HCT116 (cell line): Measurements from ENCODE around the gene PTPN1. TPM values are rescaled to one million over a fixed set of nuclear protein-coding genes. Genes with fewer than 3 reads are reported as not detected.
A peak's percentile ranks its signal among the peaks of the same experiment; 100 is the strongest.

Source experiments
- ATAC-seq: fragments of 200-7000 bp; cut with Tn5 transposase; 2 replicates; pipeline ENCODE4 v1.9.1; 2020; ENCODE audit warnings: mild to moderate bottlenecking, moderate library complexity
- BruUV-seq: library from RNA; stranded (reverse); fragments of 400-500 nt; replicated peaks from 2 replicates; lab custom pipeline; 2021; lab: Mats Ljungman, UMichigan
- CTCF ChIA-PET: fragments of 300-600 bp; sonication (Branson Sonifier 250); formaldehyde crosslinking; loops from one replicate; lab custom pipeline; 2021; ENCODE audit warnings: antibody characterized with exemption; lab: Charles Lee
- POLR2A ChIA-PET: fragments of 300-600, 350-600 bp; sonication (Branson Sonifier 250); formaldehyde crosslinking; loops from one replicate; lab custom pipeline; 2021; ENCODE audit warnings: antibody characterized with exemption; lab: Charles Lee
- RAD21 ChIA-PET, 2 experiments: fragments of 300-600 bp; sonication (Branson Sonifier 250); formaldehyde crosslinking; loops; one replicate each; lab custom pipeline; 2023; ENCODE audit warnings: low total read pairs in 2 of 2; ENCODE audit not compliant: uncharacterized antibody in 2 of 2, unreplicated experiment in 2 of 2, low non-redundant PET in 1 of 2; lab: Charles Lee
- DNase-seq: peaks from one replicate; pipeline ENCODE4 v3.0.0-alpha.2; 2010; ENCODE audit warnings: low read depth, low spot score
- H2AFZ ChIP-seq: fragments of 200-600 bp; shearing (Covaris generic), sonication (generic); 2 replicates; pipeline ENCODE4 v1.6.1; 2017; ENCODE audit warnings: low read depth, mixed run types, mixed read lengths, antibody characterized with exemption, low read length; ENCODE audit not compliant: poor library complexity, severe bottlenecking
- H3K27ac ChIP-seq: 2 replicates; pipeline ENCODE4 v1.5.1; 2012; ENCODE audit warnings: low read depth, low read length
- H3K27me3 ChIP-seq: fragments of 200-600 bp; sonication (generic); 2 replicates; pipeline ENCODE4 v1.6.1; 2016; ENCODE audit warnings: mixed run types, low read length, mixed read lengths; ENCODE audit not compliant: insufficient read depth
- H3K36me3 ChIP-seq, 2 experiments: fragments of 200-500 bp in 1 of 2; fragments of 200-600 bp in 1 of 2; sonication (Bioruptor generic) in 1 of 2; sonication (generic) in 1 of 2; 2 replicates each; pipeline versions ENCODE4 v1.5.1 to v1.6.1; 2014 to 2016; ENCODE audit warnings: low read length in 2 of 2, inconsistent platforms in 1 of 2, mixed read lengths in 1 of 2, mixed run types in 1 of 2; ENCODE audit not compliant: insufficient read depth in 2 of 2, control insufficient read depth in 1 of 2
- H3K4me1 ChIP-seq, 2 experiments: fragments of 200-600 bp in 1 of 2; sonication (generic) in 1 of 2; 2 replicates each; pipeline versions ENCODE4 v1.5.1 to v1.6.1; 2012 to 2017; ENCODE audit warnings: low read length in 2 of 2, inconsistent platforms in 1 of 2, mild to moderate bottlenecking in 1 of 2, mixed read lengths in 1 of 2, mixed run types in 1 of 2, moderate library complexity in 1 of 2; ENCODE audit not compliant: insufficient read depth in 2 of 2, control insufficient read depth in 1 of 2
- H3K4me2 ChIP-seq: fragments of 200-600 bp; sonication (generic); 2 replicates; pipeline ENCODE4 v1.6.1; 2017; ENCODE audit warnings: mixed run types, low read length, mixed read lengths
- H3K4me3 ChIP-seq, 2 experiments: fragments of 200-600 bp in 1 of 2; sonication (generic) in 1 of 2; replicated peaks in 1 of 2; 2 replicates each; pipeline ENCODE4 v1.5.1; 2011 to 2016; ENCODE audit warnings: low read length in 2 of 2, control low read depth in 1 of 2, low read depth in 1 of 2, mild to moderate bottlenecking in 1 of 2, mixed read lengths in 1 of 2, mixed run types in 1 of 2
- H3K79me2 ChIP-seq: fragments of 200-600 bp; sonication (generic); 2 replicates; pipeline ENCODE4 v1.6.1; 2017; ENCODE audit warnings: mild to moderate bottlenecking, mixed run types, low read length, moderate library complexity, mixed read lengths; ENCODE audit not compliant: insufficient read depth
- H3K9ac ChIP-seq: fragments of 200-600 bp; sonication (generic); 2 replicates; pipeline ENCODE4 v1.6.1; 2016; ENCODE audit warnings: low read length, mixed read lengths
- H3K9me2 ChIP-seq: fragments of 200-600 bp; sonication (generic), shearing (Covaris generic); 2 replicates; pipeline ENCODE4 v1.6.1; 2017; ENCODE audit warnings: mixed run types, mild to moderate bottlenecking, moderate library complexity; ENCODE audit not compliant: insufficient read depth
- H3K9me3 ChIP-seq, 2 experiments: fragments of 200-500 bp in 1 of 2; fragments of 200-600 bp in 1 of 2; sonication (Bioruptor generic) in 1 of 2; sonication (generic) in 1 of 2; 2 replicates each; pipeline ENCODE4 v1.6.1; 2014 to 2017; ENCODE audit warnings: low read length in 2 of 2, mixed read lengths in 2 of 2, inconsistent platforms in 1 of 2, low read depth in 1 of 2, mild to moderate bottlenecking in 1 of 2, mixed run types in 1 of 2, moderate library complexity in 1 of 2; ENCODE audit not compliant: control insufficient read depth in 1 of 2, insufficient read depth in 1 of 2
- H4K20me1 ChIP-seq: fragments of 200-600 bp; sonication (generic), shearing (Covaris generic); 2 replicates; pipeline ENCODE4 v1.6.1; 2017; ENCODE audit warnings: mixed run types, mild to moderate bottlenecking, moderate library complexity; ENCODE audit not compliant: insufficient read depth
- CBX3 ChIP-seq: IDR thresholded peaks from 2 replicates; pipeline ENCODE4 v1.6.1; 2012; ENCODE audit warnings: low read depth
- CEBPB ChIP-seq: IDR thresholded peaks from 2 replicates; pipeline ENCODE4 v1.6.1; 2012; ENCODE audit warnings: low read depth
- ELF1 ChIP-seq: IDR thresholded peaks from 2 replicates; pipeline ENCODE4 v1.6.1; 2012; ENCODE audit warnings: low read depth, borderline replicate concordance
- EZH2phosphoT487 ChIP-seq: fragments of 200-600 bp; IDR thresholded peaks from 2 replicates; pipeline ENCODE4 v1.6.1; 2018; ENCODE audit warnings: antibody characterized with exemption, borderline replicate concordance
- JUND ChIP-seq: IDR thresholded peaks from 2 replicates; pipeline ENCODE4 v1.6.1; 2012
- POLR2AphosphoS5 ChIP-seq: IDR thresholded peaks from 2 replicates; pipeline ENCODE4 v1.6.1; 2011; ENCODE audit warnings: mild to moderate bottlenecking, low read depth, low read length, moderate library complexity
- RAD21 ChIP-seq: IDR thresholded peaks from 2 replicates; pipeline ENCODE4 v1.6.1; 2012; ENCODE audit warnings: low read depth, mild to moderate bottlenecking
- intact Hi-C: fragments of 100-400 bp; cut with micrococcal nuclease; formaldehyde crosslinking; loops from 2 replicates; pipeline ENCODE4 v1.10.0; 2022
- total RNA-seq: library from RNA; stranded (reverse); gene quantifications from one replicate; pipeline ENCODE4 v1.2.1, GENCODE V29; 2021; ENCODE audit not compliant: unreplicated experiment
- TF ChIP-seq, protein P1 (sequence below), 3 experiments: fragments of 200-600 bp in 1 of 3; sonication (generic) in 1 of 3; IDR thresholded peaks in 2 of 3; conservative IDR thresholded peaks in 1 of 3; 2 replicates each; pipeline ENCODE4 v1.5.1; 2012 to 2017; ENCODE audit warnings: low read depth in 2 of 3, low read length in 2 of 3, antibody characterized with exemption in 1 of 3, borderline replicate concordance in 1 of 3, control low read depth in 1 of 3, mild to moderate bottlenecking in 1 of 3, mixed read lengths in 1 of 3, mixed run types in 1 of 3, moderate library complexity in 1 of 3; ENCODE audit not compliant: insufficient read depth in 1 of 3

Gene PTPN1
- total RNA-seq, 1 experiment from 2014 or later, result 47.5 TPM

- no TSS peak for BruUV-seq
- Histone ChIP-seq H3K4me3 (no peak overlapping the region), H3K9ac (no peak overlapping the region), H3K9me3 (no peaks in the 10 kb centered on the region), H3K27ac (peak overlapping the region; percentile 18; the same call in 1 of the 2 replicates), H3K36me3 (no peaks in the 10 kb centered on the region), H4K20me1 (no peaks in the 10 kb centered on the region), H3K4me1 (peaks cover 0 to 8% of the 10 kb centered on the region in 2 experiments; a peak in 1 of 4 replicates), H3K79me2 (no peaks in the 10 kb centered on the region), H3K27me3 (no peaks in the 10 kb centered on the region), H2AFZ (no peak overlapping the region), H3K4me2 (0 out of 2 replicates have a peak overlapping the region, but pooled peaks have one; percentile 7), H3K9me2 (no peaks in the 10 kb centered on the region)
- intact Hi-C loops, result no loop called here
- ATAC-seq, result no peak
- TF ChIP-seq ELF1 (no peak), POLR2AphosphoS5 (no peak), CBX3 (no peak), JUND (no peak), EZH2phosphoT487 (no peak)
- RAD21 ChIA-PET, result no interaction called here
- CTCF ChIA-PET, result interaction anchor here (1.0 kb wide), 2 partner anchors 26 to 134 kb away, joined by 3 to 4 read pairs; no protein-coding TSS in a partner anchor
- POLR2A ChIA-PET, result no interaction called here
- no peak for DNase-seq
Measured at GRCh38 chr20:50609438-50609989, 99.3 kb downstream of the PTPN1 start.

DNA sequence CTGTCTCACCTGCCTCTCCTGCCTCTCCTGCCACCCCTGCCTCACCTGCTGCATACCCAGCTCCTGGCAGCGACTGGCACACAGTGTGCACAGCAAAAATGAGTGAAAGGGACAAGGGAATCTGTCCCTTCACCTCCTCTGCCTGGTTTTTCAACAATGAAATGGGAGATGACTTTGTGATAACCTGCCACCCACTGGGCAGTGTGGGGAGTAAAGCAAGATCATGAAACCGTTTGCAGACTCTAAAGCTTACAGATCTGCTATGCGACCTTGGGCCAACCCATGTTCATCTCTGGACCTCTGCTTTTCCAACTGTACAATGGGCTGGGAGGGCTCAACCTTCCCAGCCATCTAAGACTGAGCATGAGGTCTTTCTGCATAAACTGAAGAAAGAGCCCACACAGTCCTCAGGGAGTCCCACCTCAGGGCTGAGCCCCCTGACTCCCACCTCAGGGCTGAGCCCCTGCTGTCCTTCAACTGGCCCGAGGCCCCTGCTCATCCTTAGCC is 100.1 kb downstream of the PTPN1 start:
- no peaks in the 10 kb centered on the region for H3K36me3 ChIP-seq
- H3K4me2 ChIP-seq, result no peak overlapping the region
- no TSS peak for BruUV-seq
- ChIA-PET RAD21 (no interaction called here), POLR2A (no interaction called here), CTCF (interaction anchor here (1.0 kb wide), 2 partner anchors 25 to 134 kb away, joined by 3 to 4 read pairs; no protein-coding TSS in a partner anchor)
- no peak overlapping the region for H2AFZ ChIP-seq
- H3K4me3 ChIP-seq, result no peak overlapping the region
- no peaks in the 10 kb centered on the region for H4K20me1 ChIP-seq
- H3K79me2 ChIP-seq, result no peaks in the 10 kb centered on the region
- no peaks in the 10 kb centered on the region for H3K27me3 ChIP-seq
- ATAC-seq (peak; percentile 71), DNase-seq (no peak)
- H3K9ac ChIP-seq, result no peak overlapping the region
- no peak overlapping the region for H3K27ac ChIP-seq
- no peaks in the 10 kb centered on the region for H3K9me3 ChIP-seq
- H3K4me1 ChIP-seq, result peaks cover 0 to 8% of the 10 kb centered on the region in 2 experiments; a peak in 1 of 4 replicates
- TF ChIP-seq, protein P1, sequence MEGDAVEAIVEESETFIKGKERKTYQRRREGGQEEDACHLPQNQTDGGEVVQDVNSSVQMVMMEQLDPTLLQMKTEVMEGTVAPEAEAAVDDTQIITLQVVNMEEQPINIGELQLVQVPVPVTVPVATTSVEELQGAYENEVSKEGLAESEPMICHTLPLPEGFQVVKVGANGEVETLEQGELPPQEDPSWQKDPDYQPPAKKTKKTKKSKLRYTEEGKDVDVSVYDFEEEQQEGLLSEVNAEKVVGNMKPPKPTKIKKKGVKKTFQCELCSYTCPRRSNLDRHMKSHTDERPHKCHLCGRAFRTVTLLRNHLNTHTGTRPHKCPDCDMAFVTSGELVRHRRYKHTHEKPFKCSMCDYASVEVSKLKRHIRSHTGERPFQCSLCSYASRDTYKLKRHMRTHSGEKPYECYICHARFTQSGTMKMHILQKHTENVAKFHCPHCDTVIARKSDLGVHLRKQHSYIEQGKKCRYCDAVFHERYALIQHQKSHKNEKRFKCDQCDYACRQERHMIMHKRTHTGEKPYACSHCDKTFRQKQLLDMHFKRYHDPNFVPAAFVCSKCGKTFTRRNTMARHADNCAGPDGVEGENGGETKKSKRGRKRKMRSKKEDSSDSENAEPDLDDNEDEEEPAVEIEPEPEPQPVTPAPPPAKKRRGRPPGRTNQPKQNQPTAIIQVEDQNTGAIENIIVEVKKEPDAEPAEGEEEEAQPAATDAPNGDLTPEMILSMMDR (IDR thresholded peaks at IDR 0.05 in 2 of 3, conservative IDR thresholded peaks at IDR 0.05 in 1 of 3; ENCODE audit: borderline replicate concordance in 1 of 3, insufficient read depth in 1 of 3, low read depth in 2 of 3, low read length in 2 of 3), result peak; percentile 19 to 27 (median 27); a peak in 3 of 6 replicates
- TF ChIP-seq RAD21, result peak; percentile 45; the same call in 1 of the 2 replicates
- TF ChIP-seq CEBPB, result no peak
- TF ChIP-seq, all 23 proteins: peak for 2
- intact Hi-C loops, result no loop called here
- no peaks in the 10 kb centered on the region for H3K9me2 ChIP-seq
